OCI-LY1 (cell line): ENCODE results near the gene HOXD10.

Experiments
- H2AFZ ChIP-seq: fragments of 200-600 bp; sonication (generic), shearing (Covaris generic); 2 replicates; pipeline ENCODE4 v1.6.0; 2014; ENCODE audit warnings: antibody characterized with exemption, mild to moderate bottlenecking, low read length
- H3F3A ChIP-seq: fragments of 200-600 bp; sonication (generic), shearing (Covaris generic); 2 replicates; pipeline ENCODE4 v1.6.0; 2014; ENCODE audit warnings: mild to moderate bottlenecking, antibody characterized with exemption, low read length, moderate library complexity; ENCODE audit not compliant: insufficient read depth
- H3K27ac ChIP-seq: fragments of 200-600 bp; sonication (generic); 2 replicates; pipeline ENCODE4 v1.5.1; 2014; ENCODE audit warnings: low read length, mixed run types, mild to moderate bottlenecking, low read depth; ENCODE audit not compliant: poor library complexity, severe bottlenecking
- H3K27me3 ChIP-seq: fragments of 200-600 bp; sonication (generic); 2 replicates; pipeline ENCODE4 v1.6.0; 2014; ENCODE audit warnings: antibody characterized with exemption, mild to moderate bottlenecking, low read length, moderate library complexity; ENCODE audit not compliant: insufficient read depth
- H3K36me3 ChIP-seq: fragments of 200-600 bp; sonication (generic); 2 replicates; pipeline ENCODE4 v1.6.1; 2014; ENCODE audit warnings: mild to moderate bottlenecking, antibody characterized with exemption, low read length, moderate library complexity, mixed read lengths; ENCODE audit not compliant: insufficient read depth
- H3K4me1 ChIP-seq: fragments of 200-600 bp; sonication (generic); 2 replicates; pipeline ENCODE4 v1.5.1; 2014; ENCODE audit warnings: mild to moderate bottlenecking, low read length, moderate library complexity; ENCODE audit not compliant: insufficient read depth, severe bottlenecking
- H3K4me2 ChIP-seq: fragments of 200-600 bp; sonication (generic), shearing (Covaris generic); 2 replicates; pipeline ENCODE4 v1.6.1; 2014; ENCODE audit warnings: low read length
- H3K4me3 ChIP-seq: fragments of 200-600 bp; sonication (generic); 2 replicates; pipeline ENCODE4 v1.5.1; 2014; ENCODE audit warnings: low read length, low read depth, mild to moderate bottlenecking, mixed read lengths; ENCODE audit not compliant: poor library complexity, severe bottlenecking
- H3K79me2 ChIP-seq: fragments of 200-600 bp; shearing (Covaris generic); 2 replicates; pipeline ENCODE4 v1.6.1; 2016; ENCODE audit warnings: mixed run types, low read length, mixed read lengths; ENCODE audit not compliant: insufficient read depth
- H3K9ac ChIP-seq: fragments of 200-600 bp; sonication (generic), shearing (Covaris generic); 2 replicates; pipeline ENCODE4 v1.6.1; 2014; ENCODE audit warnings: mild to moderate bottlenecking, low read length, mixed read lengths
- H3K9me2 ChIP-seq: fragments of 200-600 bp; sonication (generic), shearing (Covaris generic); 2 replicates; pipeline ENCODE4 v1.6.1; 2014; ENCODE audit warnings: low read depth, mild to moderate bottlenecking, low read length, mixed read lengths
- H3K9me3 ChIP-seq: fragments of 200-600 bp; shearing (Covaris generic); 2 replicates; pipeline ENCODE4 v1.6.1; 2014; ENCODE audit warnings: low read length, mixed read lengths
- H4K20me1 ChIP-seq: fragments of 200-600 bp; sonication (generic), shearing (Covaris generic); 2 replicates; pipeline ENCODE4 v1.6.0; 2016; ENCODE audit warnings: mild to moderate bottlenecking, low read length; ENCODE audit not compliant: insufficient read depth
- EZH2 ChIP-seq: fragments of 200-600 bp; sonication (generic), shearing (Covaris generic); IDR thresholded peaks from 2 replicates; pipeline ENCODE4 v1.8.0; 2017; ENCODE audit warnings: borderline replicate concordance, mixed run types, mild to moderate bottlenecking, antibody characterized with exemption, low read length, moderate library complexity, mixed read lengths
- TF ChIP-seq, protein P1 (sequence below): fragments of 200-600 bp; sonication (generic), shearing (Covaris generic); IDR thresholded peaks from 2 replicates; pipeline ENCODE4 v1.5.1; 2017; ENCODE audit warnings: mild to moderate bottlenecking, antibody characterized with exemption, low read length, moderate library complexity, mixed read lengths

Gene HOXD10

DNA sequence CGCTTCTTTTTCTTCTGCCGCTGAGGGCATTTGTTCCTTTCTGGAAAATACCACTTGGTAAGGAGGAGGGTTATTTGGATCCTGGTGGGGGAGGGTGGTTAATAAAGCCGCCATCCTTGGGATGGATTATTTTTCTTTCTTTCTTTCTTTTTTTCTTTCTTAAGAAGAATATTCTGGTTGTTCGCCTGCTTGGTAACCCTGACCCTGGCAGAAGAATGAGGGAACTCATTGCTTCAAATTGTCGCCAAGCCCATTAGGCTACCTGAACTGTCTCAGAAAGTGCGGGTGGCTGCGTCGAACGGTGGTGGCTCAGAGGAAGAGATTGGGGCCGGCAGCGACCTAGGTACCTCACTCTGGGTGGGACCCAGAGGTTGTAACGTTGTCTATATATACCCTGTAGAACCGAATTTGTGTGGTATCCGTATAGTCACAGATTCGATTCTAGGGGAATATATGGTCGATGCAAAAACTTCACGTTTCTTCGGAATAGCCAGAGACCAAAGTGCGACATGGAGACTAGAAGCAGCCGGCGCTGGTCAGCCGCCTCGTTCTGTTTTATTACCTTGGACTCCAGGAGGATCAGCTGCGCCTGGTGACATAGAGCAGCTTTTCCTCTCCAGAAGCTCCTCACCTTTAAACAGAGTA is 33.5 kb downstream of the HOXD10 start:
- Histone ChIP-seq H3K4me1 (no peaks in the 10 kb centered on the region), H3K79me2 (no peaks in the 10 kb centered on the region), H3K4me3 (no peak overlapping the region), H3K27me3 (0 out of 2 replicates have a peak, but pooled peaks cover 3% of the 10 kb centered on the region), H2AFZ (no peak overlapping the region), H3K9me3 (no peaks in the 10 kb centered on the region), H4K20me1 (no peaks in the 10 kb centered on the region), H3K27ac (no peak overlapping the region), H3K9me2 (no peaks in the 10 kb centered on the region), H3F3A (no peaks in the 10 kb centered on the region), H3K4me2 (no peak overlapping the region), H3K9ac (no peak overlapping the region), H3K36me3 (no peaks in the 10 kb centered on the region)
- TF ChIP-seq, protein P1, sequence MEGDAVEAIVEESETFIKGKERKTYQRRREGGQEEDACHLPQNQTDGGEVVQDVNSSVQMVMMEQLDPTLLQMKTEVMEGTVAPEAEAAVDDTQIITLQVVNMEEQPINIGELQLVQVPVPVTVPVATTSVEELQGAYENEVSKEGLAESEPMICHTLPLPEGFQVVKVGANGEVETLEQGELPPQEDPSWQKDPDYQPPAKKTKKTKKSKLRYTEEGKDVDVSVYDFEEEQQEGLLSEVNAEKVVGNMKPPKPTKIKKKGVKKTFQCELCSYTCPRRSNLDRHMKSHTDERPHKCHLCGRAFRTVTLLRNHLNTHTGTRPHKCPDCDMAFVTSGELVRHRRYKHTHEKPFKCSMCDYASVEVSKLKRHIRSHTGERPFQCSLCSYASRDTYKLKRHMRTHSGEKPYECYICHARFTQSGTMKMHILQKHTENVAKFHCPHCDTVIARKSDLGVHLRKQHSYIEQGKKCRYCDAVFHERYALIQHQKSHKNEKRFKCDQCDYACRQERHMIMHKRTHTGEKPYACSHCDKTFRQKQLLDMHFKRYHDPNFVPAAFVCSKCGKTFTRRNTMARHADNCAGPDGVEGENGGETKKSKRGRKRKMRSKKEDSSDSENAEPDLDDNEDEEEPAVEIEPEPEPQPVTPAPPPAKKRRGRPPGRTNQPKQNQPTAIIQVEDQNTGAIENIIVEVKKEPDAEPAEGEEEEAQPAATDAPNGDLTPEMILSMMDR: no peak
- TF ChIP-seq EZH2: no peak

- no peak overlapping the region for H3K4me2 ChIP-seq
- H3K27me3 ChIP-seq: 0 out of 2 replicates have a peak, but pooled peaks cover 1% of the 10 kb centered on the region
- no peaks in the 10 kb centered on the region for H3K4me1 ChIP-seq
- no peaks in the 10 kb centered on the region for H3K79me2 ChIP-seq
- no peak overlapping the region for H3K9ac ChIP-seq
- no peaks in the 10 kb centered on the region for H3F3A ChIP-seq
- H3K36me3 ChIP-seq: no peaks in the 10 kb centered on the region
- no peaks in the 10 kb centered on the region for H4K20me1 ChIP-seq
- H2AFZ ChIP-seq: no peak overlapping the region
- no peaks in the 10 kb centered on the region for H3K9me2 ChIP-seq
- H3K27ac ChIP-seq: no peak overlapping the region
- H3K4me3 ChIP-seq: no peak overlapping the region
- no peaks in the 10 kb centered on the region for H3K9me3 ChIP-seq
- TF ChIP-seq, protein P1: no peak
- no peak for TF ChIP-seq EZH2
Measured at GRCh38 chr2:176150584-176151441, 34.2 kb downstream of the HOXD10 start.

GRCh38 chr2:176151442-176152287 is 35.1 kb downstream of the HOXD10 start, which contains the start of gene HOXD4:
Gene HOXD4 (plus strand): TSS chr2:176151550. CDS start chr2:176151634, 84 bp downstream.
- Histone ChIP-seq H3K27me3 (no peaks in the 10 kb centered on the region), H2AFZ (no peak within 1 kb of the TSS), H3K9me2 (no peaks in the 10 kb centered on the region), H3K27ac (no peak within 1 kb of the TSS), H3K79me2 (no peaks in the 10 kb centered on the region), H3K9ac (no peak within 1 kb of the TSS), H3F3A (no peaks in the 10 kb centered on the region), H3K36me3 (no peaks in the 10 kb centered on the region), H4K20me1 (no peaks in the 10 kb centered on the region), H3K9me3 (no peaks in the 10 kb centered on the region), H3K4me3 (no peak within 1 kb of the TSS), H3K4me2 (no peak within 1 kb of the TSS), H3K4me1 (no peaks in the 10 kb centered on the region)
- TF ChIP-seq, protein P1: no peak
- TF ChIP-seq EZH2: no peak
